Suppressor macrophage (primary cell): ENCODE results near the gene RBFOX2.
A peak's percentile ranks its signal among the peaks of the same experiment; 100 is the strongest.
"Not testable (repeated sequence)": the region's sequence is repeated elsewhere in the genome, so short reads cannot be mapped to it uniquely, and the experiment has no call there.

Experiments used
- DNase-seq, 4 experiments: peaks; one replicate each; pipeline ENCODE4 v3.0.0-alpha.2; 2020 to 2022

RBFOX2 gene

GRCh38 chr22:36008131-36008530 lies 20.5 kb downstream of the RBFOX2 start:
- no peak for DNase-seq

GRCh38 chr22:36003972-36004674 lies 24.5 kb downstream of the RBFOX2 start:
- no peak for DNase-seq

DNA sequence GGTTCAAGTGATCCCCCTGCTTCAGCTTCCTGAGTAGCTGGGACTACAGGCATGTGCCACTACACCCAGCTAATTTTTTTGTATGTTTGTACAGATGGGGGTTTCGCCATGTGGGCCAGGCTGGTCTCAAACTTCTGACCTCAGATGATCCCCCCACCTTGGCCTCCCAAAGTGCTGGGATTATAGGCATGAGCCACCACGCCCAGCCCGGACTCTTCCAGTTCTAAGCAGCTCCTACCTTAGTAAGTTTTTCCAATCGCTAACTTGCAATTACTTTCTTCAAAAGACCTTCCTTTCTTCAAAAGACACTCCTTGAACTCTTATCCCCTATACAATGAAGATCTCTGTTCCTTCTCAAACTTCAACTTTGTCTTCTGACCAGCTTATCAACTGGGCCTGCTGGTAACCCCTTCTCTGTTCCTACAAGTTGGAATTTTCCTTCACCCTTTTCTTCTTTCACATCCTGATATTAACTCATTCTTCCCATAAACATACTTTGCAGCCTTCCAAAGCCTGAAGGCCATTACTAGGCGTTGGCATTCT lies 25.8 kb downstream of the RBFOX2 start:
- no peak for DNase-seq

GRCh38 chr22:36002084-36002483 lies 26.5 kb downstream of the RBFOX2 start:
- no peak for DNase-seq

- no peak for DNase-seq
These were observed 29.9 kb downstream of the RBFOX2 start for GRCh38 chr22:35998748-35999147.

GRCh38 chr22:35997438-35997837 lies 31.2 kb downstream of the RBFOX2 start:
- no peak for DNase-seq

GRCh38 chr22:35996596-35996995 lies 32.0 kb downstream of the RBFOX2 start:
- no peak for DNase-seq

DNA sequence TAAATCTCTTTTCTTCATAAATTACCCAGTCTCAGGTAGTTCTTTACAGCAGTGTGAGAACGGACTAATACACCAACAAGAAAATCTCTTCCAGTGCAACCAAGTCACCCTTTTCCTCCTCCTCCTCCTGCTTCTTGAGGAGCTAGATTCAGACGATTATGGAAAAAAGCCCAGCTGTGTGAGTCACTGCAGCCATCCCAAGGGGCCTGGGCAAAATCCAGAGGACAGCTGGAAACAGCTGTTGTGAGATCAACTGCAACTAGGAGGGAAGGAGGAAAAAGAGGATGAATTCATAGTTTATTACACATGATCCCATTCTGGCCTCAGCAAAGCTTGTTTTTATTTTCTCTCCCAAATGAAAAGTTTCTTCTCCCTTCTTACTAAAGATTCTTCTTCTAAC lies 32.9 kb downstream of the RBFOX2 start:
- DNase-seq: no peak

DNA sequence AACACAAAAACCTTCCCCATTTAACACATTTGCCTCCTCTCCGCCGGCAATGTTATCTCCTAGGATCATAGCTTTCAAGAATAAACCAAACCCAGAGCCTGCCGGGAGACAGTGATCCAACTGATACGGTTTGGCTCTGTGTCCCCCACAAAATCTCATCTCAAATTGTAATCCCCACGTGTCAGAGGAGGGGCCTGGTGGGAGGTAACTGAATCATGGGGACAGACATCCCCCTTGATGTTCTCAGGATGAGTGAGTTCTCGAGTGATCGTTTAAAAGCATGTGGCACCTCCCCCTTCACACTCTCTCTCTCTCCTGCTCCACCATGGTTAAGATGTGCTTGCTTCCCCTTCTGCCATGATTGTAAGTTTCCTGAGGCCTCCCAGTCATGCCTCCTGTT lies 33.3 kb downstream of the RBFOX2 start:
- no peak for DNase-seq

GRCh38 chr22:35993727-35994126 lies 34.9 kb downstream of the RBFOX2 start:
- DNase-seq: not testable (repeated sequence)

- no peak for DNase-seq
These were observed 35.4 kb downstream of the RBFOX2 start for GRCh38 chr22:35993048-35993714.

DNA sequence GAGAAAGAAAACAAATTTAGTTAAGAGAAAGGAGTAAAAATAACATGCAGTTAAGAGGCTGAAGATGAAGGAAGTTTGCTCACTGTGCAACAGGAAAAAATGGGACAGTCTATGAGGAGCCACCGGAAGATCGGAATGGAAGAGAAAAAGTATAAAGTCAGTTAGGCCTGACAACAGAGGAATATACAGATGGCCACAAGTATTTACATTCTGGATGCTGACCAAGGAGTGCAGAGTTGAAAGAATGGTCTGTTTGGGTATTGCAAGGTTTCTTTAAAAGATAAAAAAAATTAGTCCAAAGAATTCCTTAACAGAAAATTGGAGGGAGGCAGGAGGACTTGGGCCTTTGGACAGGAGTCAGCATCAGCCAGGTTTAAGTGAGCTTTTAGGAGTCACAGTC lies 37.5 kb downstream of the RBFOX2 start:
- no peak for DNase-seq

- DNase-seq: no peak
These were observed 40.6 kb downstream of the RBFOX2 start for GRCh38 chr22:35988030-35988429.

DNA sequence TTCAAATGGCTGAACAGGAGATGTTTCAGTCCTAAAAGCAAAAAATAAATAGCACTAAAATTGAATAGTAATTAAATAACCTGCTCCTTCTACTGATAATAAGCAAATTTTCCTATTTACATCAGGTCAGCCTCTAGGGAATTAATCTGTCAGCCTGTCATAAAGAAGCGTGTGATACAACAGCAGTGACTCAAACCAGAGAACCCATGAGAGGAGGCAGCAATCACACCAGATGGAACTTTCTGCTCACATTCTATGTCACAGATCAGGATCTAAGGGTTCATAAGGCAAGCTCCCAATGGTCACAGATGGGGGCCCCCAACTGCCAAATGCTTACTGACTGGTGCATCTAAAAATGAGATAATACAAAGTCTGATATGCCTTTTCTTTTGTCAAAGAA lies 41.1 kb downstream of the RBFOX2 start:
- no peak for DNase-seq

- DNase-seq: no peak
These were observed 42.5 kb downstream of the RBFOX2 start for GRCh38 chr22:35986088-35986487.

DNA sequence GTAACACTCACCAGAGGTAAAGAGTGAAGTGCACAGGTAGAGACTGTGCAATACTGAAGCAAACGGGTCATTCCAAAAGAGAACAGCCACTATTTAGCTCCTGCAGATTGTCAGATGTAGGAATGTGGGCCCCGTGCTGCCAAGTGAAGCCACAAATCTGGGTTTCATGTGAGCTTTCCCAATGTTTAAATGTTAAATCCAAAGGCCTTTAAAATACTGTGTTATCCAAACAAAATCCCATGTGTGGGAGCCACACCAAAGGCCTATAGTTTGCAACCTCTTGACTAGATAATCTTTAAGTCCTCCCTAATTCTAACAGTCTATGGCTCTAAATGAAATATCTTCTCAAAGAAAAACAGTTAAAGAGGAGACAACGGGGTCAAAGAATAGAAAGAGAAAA lies 43.3 kb downstream of the RBFOX2 start:
- no peak for DNase-seq

DNA sequence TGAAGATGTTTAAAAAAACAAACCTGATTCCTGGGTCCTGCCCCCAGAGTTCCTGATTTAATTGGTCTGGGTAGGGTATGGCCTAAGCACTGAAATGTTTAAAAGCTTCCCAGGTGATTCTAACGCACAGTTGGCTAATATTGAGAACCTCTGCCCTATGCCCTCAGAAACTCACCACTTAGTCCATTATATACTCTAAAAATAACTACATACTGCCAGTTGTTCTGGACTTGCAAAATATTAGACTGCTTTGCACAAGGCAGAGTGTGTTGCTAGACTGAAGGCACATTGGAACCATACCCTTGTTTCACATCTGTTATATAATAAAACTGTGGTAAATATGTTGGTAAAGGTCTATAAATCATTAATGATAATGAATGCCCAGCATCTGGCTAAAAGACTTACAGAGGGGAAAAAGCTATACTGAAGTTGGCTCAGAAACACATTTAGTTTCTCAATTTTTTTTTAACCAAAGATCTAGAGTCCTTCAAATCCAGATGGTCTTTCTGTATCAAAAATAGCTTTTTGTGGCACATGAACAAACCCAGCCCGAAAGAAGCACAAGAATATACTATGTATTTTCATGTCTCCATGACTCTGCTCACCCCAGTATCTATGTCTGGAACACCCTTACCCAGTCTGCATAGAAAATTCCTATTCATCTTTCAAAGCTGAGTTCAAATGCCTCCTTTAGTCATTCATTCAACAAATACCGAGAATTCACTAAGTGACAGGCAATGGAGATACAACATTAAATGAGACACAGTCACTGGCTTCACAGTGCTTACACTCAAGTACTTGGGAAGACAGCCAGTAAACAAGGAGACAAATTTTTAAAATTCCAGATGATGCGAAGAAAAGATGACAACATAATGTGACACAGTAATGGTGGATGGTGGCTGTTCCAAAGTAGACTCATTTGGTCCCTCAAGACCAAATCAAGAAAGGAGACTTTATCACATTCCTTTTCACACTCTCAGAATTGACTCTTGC lies 44.1 kb downstream of the RBFOX2 start:
- no peak for DNase-seq

- no peak for DNase-seq
These were observed 46.7 kb downstream of the RBFOX2 start for GRCh38 chr22:35981900-35982299.

DNA sequence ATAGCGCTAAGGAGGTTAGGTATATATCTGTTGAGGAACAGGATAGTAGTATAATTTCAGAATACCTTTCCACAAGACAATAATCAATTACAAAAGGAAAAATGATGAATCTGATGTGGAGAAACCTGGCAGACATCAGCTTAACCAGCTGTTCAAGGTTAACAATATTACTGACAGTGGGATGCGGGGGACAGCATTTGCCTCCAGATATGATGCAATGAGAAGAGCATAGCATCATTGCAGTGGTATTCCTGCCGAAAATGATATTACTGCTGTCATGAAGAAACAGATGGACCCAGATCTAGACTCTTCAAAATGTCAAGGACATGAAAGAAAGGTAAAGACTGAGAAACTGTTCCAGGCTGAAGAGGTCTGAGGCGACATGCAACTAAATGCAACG lies 49.7 kb downstream of the RBFOX2 start:
- no peak for DNase-seq

DNA sequence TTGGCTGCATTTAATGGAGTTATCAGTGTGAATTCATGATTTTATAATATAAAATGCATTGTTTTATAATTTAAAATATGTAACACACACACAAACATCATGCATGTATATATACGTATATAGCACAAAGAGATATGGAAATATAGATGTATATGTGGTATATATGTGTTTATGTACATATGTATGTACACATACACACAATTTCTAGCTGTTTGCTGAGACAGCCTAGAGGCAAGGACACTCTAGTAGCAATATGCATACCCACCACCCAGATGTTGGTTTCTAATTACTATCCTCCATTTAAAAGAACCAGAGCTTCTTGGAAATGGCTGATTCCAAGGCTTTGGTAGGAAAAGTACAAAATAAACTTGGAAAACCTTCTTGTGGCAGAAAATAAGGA lies 50.4 kb downstream of the RBFOX2 start:
- DNase-seq: no peak

DNA sequence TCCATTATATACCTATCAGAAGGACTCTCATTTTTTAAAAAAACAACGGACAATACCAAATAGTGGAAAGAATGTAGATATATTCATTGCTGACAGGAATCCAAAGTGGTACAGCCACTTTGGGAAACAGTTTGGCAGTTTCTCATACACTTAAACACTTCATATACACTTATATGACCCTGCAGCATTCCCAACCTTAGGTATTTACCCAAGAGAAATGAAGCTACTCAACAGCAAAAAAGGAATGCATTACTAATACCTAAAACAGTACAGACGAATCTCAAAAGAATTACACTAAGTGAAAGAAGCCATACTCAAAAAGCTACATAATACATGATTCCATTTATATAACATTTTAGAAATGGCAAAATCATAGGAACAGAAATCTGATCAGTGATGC lies 51.5 kb downstream of the RBFOX2 start:
- DNase-seq: no peak

GRCh38 chr22:35973388-35973787 lies 55.2 kb downstream of the RBFOX2 start:
- no peak for DNase-seq

DNA sequence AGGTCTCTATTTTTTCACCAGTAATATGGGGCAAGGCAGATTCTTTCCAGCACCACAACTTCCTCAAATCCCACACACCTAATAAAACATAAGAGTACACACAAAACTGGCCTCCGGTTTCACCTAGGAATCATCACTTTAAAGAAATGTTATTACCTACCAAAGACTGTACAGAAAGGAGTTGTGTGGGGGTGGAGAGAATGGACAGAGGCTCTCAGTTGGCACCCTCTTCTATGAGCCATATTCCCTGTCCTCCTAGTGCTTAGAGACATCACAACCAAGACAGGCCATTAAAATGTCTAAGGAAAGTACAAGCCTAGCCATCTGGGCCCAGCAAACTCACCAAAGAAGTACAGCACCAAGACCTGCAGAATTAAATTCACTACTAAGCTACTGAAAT lies 56.1 kb downstream of the RBFOX2 start:
- DNase-seq: peak in 1 of 4 experiments; percentile 7
